Endothelial cell of umbilical vein (primary cell): ENCODE data around the gene NUP58. TPM values are rescaled to one million over a fixed set of nuclear protein-coding genes. Genes with fewer than 3 reads are reported as not detected.

ENCODE experiments used
- BruUV-seq: library from RNA; stranded (reverse); fragments of 400-500 nt; replicated peaks from 2 replicates; lab custom pipeline; 2021; lab: Mats Ljungman, UMichigan
- CTCF ChIA-PET: fragments of 300-600, 350-600 bp; sonication (Branson Sonifier 250); formaldehyde crosslinking; loops from one replicate; lab custom pipeline; 2021; ENCODE audit warnings: antibody characterized with exemption, inconsistent platforms; lab: Charles Lee
- POLR2A ChIA-PET: fragments of 300-600, 350-600 bp; sonication (Branson Sonifier 250); formaldehyde crosslinking; loops from one replicate; lab custom pipeline; 2021; ENCODE audit warnings: antibody characterized with exemption, inconsistent platforms; lab: Charles Lee
- DNase-seq: peaks from one replicate; pipeline ENCODE4 v3.0.0-alpha.2; 2011; ENCODE audit warnings: low read depth, low spot score
- FAIRE-seq: peaks from 2 replicates; lab custom pipeline; 2011; peaks lifted over from hg19 to GRCh38; lab: Jason Lieb, UNC
- H2AFZ ChIP-seq: 2 replicates; pipeline ENCODE4 v1.6.0; 2012; ENCODE audit warnings: low read depth, low read length, control low read depth, inconsistent platforms
- H3K27ac ChIP-seq: 2 replicates; pipeline ENCODE4 v1.5.1; 2011; ENCODE audit warnings: low read depth, mild to moderate bottlenecking, control low read depth, low read length, moderate library complexity; ENCODE audit not compliant: insufficient read depth
- H3K27me3 ChIP-seq, 2 experiments: 2 replicates each; pipeline versions ENCODE4 v1.6.0 to v1.6.1; 2011; ENCODE audit warnings: low read length in 2 of 2, mixed read lengths in 1 of 2; ENCODE audit not compliant: control insufficient read depth in 2 of 2, insufficient read depth in 2 of 2
- H3K36me3 ChIP-seq, 2 experiments: 2 replicates in 1 of 2; 3 replicates in 1 of 2; pipeline ENCODE4 v1.5.1; 2011; ENCODE audit warnings: low read length in 2 of 2, mild to moderate bottlenecking in 1 of 2, moderate library complexity in 1 of 2; ENCODE audit not compliant: control insufficient read depth in 2 of 2, insufficient read depth in 2 of 2; ENCODE audit errors: extremely low read depth in 1 of 2
- H3K4me1 ChIP-seq: 3 replicates; pipeline ENCODE4 v1.5.1; 2011; ENCODE audit warnings: mild to moderate bottlenecking, low read length; ENCODE audit not compliant: control insufficient read depth, insufficient read depth; ENCODE audit errors: extremely low read depth
- H3K4me2 ChIP-seq: 2 replicates; pipeline ENCODE4 v1.6.1; 2011; ENCODE audit warnings: low read length, control low read depth, mixed read lengths; ENCODE audit not compliant: insufficient read depth
- H3K4me3 ChIP-seq, 3 experiments: fragments of 200-600 bp in 1 of 3; sonication (generic), shearing (Covaris generic) in 1 of 3; replicated peaks in 1 of 3; 2 replicates each; pipeline ENCODE4 v1.5.1; 2011 to 2016; ENCODE audit warnings: control low read depth in 3 of 3, low read length in 3 of 3, mild to moderate bottlenecking in 2 of 3, inconsistent platforms in 1 of 3, low read depth in 1 of 3, moderate library complexity in 1 of 3; ENCODE audit not compliant: insufficient read depth in 1 of 3
- H3K79me2 ChIP-seq: 2 replicates; pipeline ENCODE4 v1.6.0; 2012; ENCODE audit warnings: low read length, inconsistent platforms; ENCODE audit not compliant: control insufficient read depth, insufficient read depth
- H3K9ac ChIP-seq: replicated peaks from 2 replicates; pipeline ENCODE3; 2011; ENCODE audit warnings: low read length, control low read depth; ENCODE audit not compliant: insufficient read depth; ENCODE audit errors: extremely low read depth
- H3K9me1 ChIP-seq: replicated peaks from 3 replicates; pipeline ENCODE4 v1.6.0; 2011; ENCODE audit warnings: mild to moderate bottlenecking, low read length; ENCODE audit not compliant: control insufficient read depth, insufficient read depth; ENCODE audit errors: extremely low read depth
- H3K9me3 ChIP-seq: replicated peaks from 2 replicates; pipeline ENCODE4 v1.5.1; 2012; ENCODE audit warnings: low read length, inconsistent platforms; ENCODE audit not compliant: control insufficient read depth, insufficient read depth
- H4K20me1 ChIP-seq: replicated peaks from 2 replicates; pipeline ENCODE3; 2011; ENCODE audit warnings: mild to moderate bottlenecking, low read length; ENCODE audit not compliant: control insufficient read depth, insufficient read depth; ENCODE audit errors: extremely low read depth
- FOS ChIP-seq: IDR thresholded peaks from 2 replicates; pipeline ENCODE4 v1.6.1; 2011; ENCODE audit warnings: mild to moderate bottlenecking, low read length, moderate library complexity, borderline replicate concordance; ENCODE audit not compliant: insufficient read depth
- JUN ChIP-seq: IDR thresholded peaks from 2 replicates; pipeline ENCODE4 v1.6.1; 2011; ENCODE audit warnings: borderline replicate concordance, low read depth; ENCODE audit not compliant: insufficient read length, insufficient read depth
- MYC ChIP-seq: IDR thresholded peaks from one replicate; pipeline ENCODE4 v1.6.1; 2011; ENCODE audit warnings: mild to moderate bottlenecking, low read depth, low read length
- POLR2AphosphoS5 ChIP-seq: IDR thresholded peaks from 2 replicates; pipeline ENCODE4 v1.6.1; 2012; ENCODE audit warnings: low read depth, mild to moderate bottlenecking, control low read depth, low read length, moderate library complexity; ENCODE audit not compliant: insufficient read depth
- dilution Hi-C: fragments of 300-500 bp; cut with MboI; formaldehyde crosslinking; loops from one replicate; pipeline ENCODE4 v1.15.0; 2019; ENCODE audit warnings: low sequenced_read_pairs; ENCODE audit not compliant: extremely low pct_ligation_motif_present
- intact Hi-C: fragments of 100-400 bp; cut with micrococcal nuclease; formaldehyde crosslinking; loops from one replicate; pipeline ENCODE4 v1.10.0; 2022
- polyA plus RNA-seq, 4 experiments: library from polyadenylated mRNA; depleted of rRNA in 3 of 4; stranded (reverse) in 3 of 4; unstranded in 1 of 4; fragments of >200 nt; gene quantifications; 2 replicates each; pipeline versions ENCODE4 v1.2.1 to v1.2.3, GENCODE V29; 2011 to 2012; ENCODE audit warnings: missing spikeins in 1 of 4
- total RNA-seq: library from RNA; stranded (reverse); gene quantifications from 2 replicates; pipeline ENCODE4 v1.2.3, GENCODE V29; 2021
- TF ChIP-seq, protein P1 (sequence below), 2 donors: IDR thresholded peaks; 1 replicate in 1 of 2; 2 replicates in 1 of 2; pipeline ENCODE4 v1.5.1; 2011; ENCODE audit warnings: low read length in 2 of 2, mild to moderate bottlenecking in 2 of 2, moderate library complexity in 2 of 2, control low read depth in 1 of 2, inconsistent platforms in 1 of 2, low read depth in 1 of 2; ENCODE audit not compliant: insufficient read depth in 1 of 2; ENCODE audit errors: extremely low read depth in 1 of 2

NUP58 gene
- total and polyA plus RNA-seq, 2 donors (not counting 3 experiments of a cell fraction or from before 2014, with no cell fraction given): 28.5 to 49.6 TPM

DNA sequence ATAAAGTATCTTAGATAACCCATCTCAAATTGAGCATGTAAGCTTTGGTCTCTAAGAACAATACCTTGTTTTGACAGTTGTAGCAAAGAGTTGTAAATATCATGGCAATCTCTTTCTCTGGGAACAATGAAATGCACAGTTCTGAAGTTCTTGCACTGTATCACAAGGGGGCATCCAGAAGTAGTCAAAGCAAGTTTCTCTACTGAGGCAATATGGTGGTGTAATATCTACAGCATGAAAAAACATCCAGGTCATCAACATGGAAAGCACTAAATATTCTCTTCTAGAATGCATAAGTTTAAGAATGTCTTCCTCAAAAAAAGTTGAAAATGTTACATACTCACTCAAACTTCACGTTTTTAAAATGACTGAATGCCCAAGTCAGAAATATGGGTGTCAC, 33.7 kb upstream of the NUP58 start:
- Histone ChIP-seq H3K79me2 (peaks cover 32% of the 10 kb centered on the region), H3K4me3 (no peak overlapping the region), H3K9ac (no peak overlapping the region), H3K9me3 (no peaks in the 10 kb centered on the region), H4K20me1 (no peaks in the 10 kb centered on the region), H3K27me3 (no peaks in the 10 kb centered on the region), H3K27ac (no peak overlapping the region), H3K4me1 (no peaks in the 10 kb centered on the region), H3K36me3 (peaks cover 6 to 9% of the 10 kb centered on the region in 2 experiments), H3K9me1 (no peaks in the 10 kb centered on the region), H3K4me2 (no peak overlapping the region), H2AFZ (no peak overlapping the region)
- FAIRE-seq (no peak), DNase-seq (peak; percentile 9)
- dilution Hi-C loops (no loop called here), intact Hi-C loops (loop anchor here (1.0 kb wide), 1 partner anchor 20 kb away; the partner anchor contains the start of gene MTMR6)
- POLR2A ChIA-PET: no interaction called here
- no TSS peak for BruUV-seq
- CTCF ChIA-PET: no interaction called here
- no peak for TF ChIP-seq FOS

DNA sequence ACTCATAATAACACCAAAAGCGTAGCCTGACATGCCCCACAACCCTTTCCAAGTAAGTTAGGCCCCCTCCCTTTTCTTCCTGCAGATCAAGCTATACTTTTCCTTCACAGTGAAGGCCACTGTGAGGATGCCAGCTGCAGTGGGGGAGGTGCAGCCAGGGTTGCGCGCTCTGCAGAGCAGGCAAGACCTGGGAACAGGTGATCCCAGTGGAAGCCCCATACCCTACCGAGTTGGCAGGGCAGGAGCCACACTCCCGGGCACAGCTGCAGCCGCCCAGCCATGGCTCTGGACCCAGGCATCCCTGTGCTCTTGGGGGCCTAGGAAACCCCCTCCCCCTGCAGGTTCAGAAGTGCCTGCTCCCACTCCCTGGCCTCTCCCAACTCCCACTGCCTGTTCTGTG, 32.9 kb upstream of the NUP58 start:
- Histone ChIP-seq H3K4me1 (no peaks in the 10 kb centered on the region), H3K36me3 (peaks cover 3 to 10% of the 10 kb centered on the region in 2 experiments), H3K27me3 (no peaks in the 10 kb centered on the region), H3K9me3 (no peaks in the 10 kb centered on the region), H3K27ac (no peak overlapping the region), H3K9me1 (no peaks in the 10 kb centered on the region), H3K4me2 (no peak overlapping the region), H4K20me1 (no peaks in the 10 kb centered on the region), H2AFZ (no peak overlapping the region), H3K9ac (no peak overlapping the region), H3K79me2 (peaks cover 32% of the 10 kb centered on the region), H3K4me3 (no peak overlapping the region)
- POLR2A ChIA-PET: no interaction called here
- no peak for TF ChIP-seq POLR2AphosphoS5
- TF ChIP-seq, protein P1, sequence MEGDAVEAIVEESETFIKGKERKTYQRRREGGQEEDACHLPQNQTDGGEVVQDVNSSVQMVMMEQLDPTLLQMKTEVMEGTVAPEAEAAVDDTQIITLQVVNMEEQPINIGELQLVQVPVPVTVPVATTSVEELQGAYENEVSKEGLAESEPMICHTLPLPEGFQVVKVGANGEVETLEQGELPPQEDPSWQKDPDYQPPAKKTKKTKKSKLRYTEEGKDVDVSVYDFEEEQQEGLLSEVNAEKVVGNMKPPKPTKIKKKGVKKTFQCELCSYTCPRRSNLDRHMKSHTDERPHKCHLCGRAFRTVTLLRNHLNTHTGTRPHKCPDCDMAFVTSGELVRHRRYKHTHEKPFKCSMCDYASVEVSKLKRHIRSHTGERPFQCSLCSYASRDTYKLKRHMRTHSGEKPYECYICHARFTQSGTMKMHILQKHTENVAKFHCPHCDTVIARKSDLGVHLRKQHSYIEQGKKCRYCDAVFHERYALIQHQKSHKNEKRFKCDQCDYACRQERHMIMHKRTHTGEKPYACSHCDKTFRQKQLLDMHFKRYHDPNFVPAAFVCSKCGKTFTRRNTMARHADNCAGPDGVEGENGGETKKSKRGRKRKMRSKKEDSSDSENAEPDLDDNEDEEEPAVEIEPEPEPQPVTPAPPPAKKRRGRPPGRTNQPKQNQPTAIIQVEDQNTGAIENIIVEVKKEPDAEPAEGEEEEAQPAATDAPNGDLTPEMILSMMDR (IDR thresholded peaks at IDR 0.05; ENCODE audit: extremely low read depth in 1 of 2, insufficient read depth in 1 of 2, low read depth in 1 of 2, low read length in 2 of 2): no peak
- TF ChIP-seq MYC: no peak
- TF ChIP-seq JUN: no peak
- TF ChIP-seq FOS: no peak
- intact Hi-C loops (no loop called here), dilution Hi-C loops (no loop called here)
- CTCF ChIA-PET: interaction anchor here (0.9 to 1.6 kb wide), 4 partner anchors 18 to 108 kb away, joined by 3 to 5 read pairs (median 3); no protein-coding TSS in a partner anchor
- no TSS peak for BruUV-seq
- DNase-seq: no peak
- no peak for FAIRE-seq
